Measurements from ENCODE around the gene TSHZ3. TPM values are rescaled to one million over a fixed set of nuclear protein-coding genes. Genes with fewer than 3 reads are reported as not detected.
A peak's percentile ranks its signal among the peaks of the same experiment; 100 is the strongest.

The TSHZ3 gene
- 10 to 100 TPM in 3 of 4 donors, 1 to 10 TPM in 1; 3.2 to 65.5 (median 27.9) TPM for total RNA-seq

- peak; percentile 86 to 91 for DNase-seq
- Histone ChIP-seq H3K27ac (peak within 1 kb of the TSS; percentile 95 to 99), H3K4me1 (peaks cover 7 to 9% of the 10 kb centered on the region in 2 donors), H3K9me3 (no peaks in the 10 kb centered on the region), H3K36me3 (no peaks in the 10 kb centered on the region), H3K27me3 (no peaks in the 10 kb centered on the region), H3K4me3 (peak within 1 kb of the TSS; percentile 68 to 75)
- peak in 1 of 2 donors; percentile 43 for TF ChIP-seq POLR2A (IDR thresholded peaks at IDR 0.05)
- TF ChIP-seq CTCF (IDR thresholded peaks at IDR 0.05) = peak in 1 of 4 experiments; percentile 22
- intact Hi-C loops (cut with DNase I; ENCODE audit: low total_unique reads) = no loop called here
Measured at GRCh38 chr19:31349160-31349881, at the start of gene TSHZ3. Gene TSHZ3 (minus strand): TSS chr19:31349436. CDS start chr19:31349219, 217 bp downstream.

GRCh38 chr19:31397308-31397707, 48.1 kb upstream of the TSHZ3 start:
- TF ChIP-seq POLR2A (IDR thresholded peaks at IDR 0.05) (no peak), CTCF (IDR thresholded peaks at IDR 0.05) (no peak)
- Histone ChIP-seq H3K4me1 (no peaks in the 10 kb centered on the region), H3K27me3 (no peaks in the 10 kb centered on the region), H3K36me3 (no peaks in the 10 kb centered on the region), H3K9me3 (no peaks in the 10 kb centered on the region), H3K4me3 (no peak overlapping the region), H3K27ac (no peak overlapping the region)
- intact Hi-C loops (cut with DNase I; ENCODE audit: low total_unique reads) = no loop called here
- no peak for DNase-seq

GRCh38 chr19:31392464-31392863, 43.2 kb upstream of the TSHZ3 start:
- TF ChIP-seq POLR2A (IDR thresholded peaks at IDR 0.05) (no peak), CTCF (IDR thresholded peaks at IDR 0.05) (no peak)
- Histone ChIP-seq H3K27ac (no peak overlapping the region), H3K9me3 (no peaks in the 10 kb centered on the region), H3K4me3 (no peak overlapping the region), H3K4me1 (no peaks in the 10 kb centered on the region), H3K36me3 (no peaks in the 10 kb centered on the region), H3K27me3 (no peaks in the 10 kb centered on the region)
- no peak for DNase-seq
- intact Hi-C loops (cut with DNase I; ENCODE audit: low total_unique reads) = no loop called here

GRCh38 chr19:31391518-31391917, 42.3 kb upstream of the TSHZ3 start:
- Histone ChIP-seq H3K4me3 (no peak overlapping the region), H3K36me3 (no peaks in the 10 kb centered on the region), H3K27me3 (no peaks in the 10 kb centered on the region), H3K4me1 (no peaks in the 10 kb centered on the region), H3K27ac (no peak overlapping the region), H3K9me3 (no peaks in the 10 kb centered on the region)
- TF ChIP-seq POLR2A (IDR thresholded peaks at IDR 0.05) (no peak), CTCF (IDR thresholded peaks at IDR 0.05) (no peak)
- intact Hi-C loops (cut with DNase I; ENCODE audit: low total_unique reads) = no loop called here
- DNase-seq = no peak

GRCh38 chr19:31390711-31391110, 41.5 kb upstream of the TSHZ3 start:
- no peaks in the 10 kb centered on the region for H3K4me1 ChIP-seq
- no peaks in the 10 kb centered on the region for H3K9me3 ChIP-seq
- H3K4me3 ChIP-seq = no peak overlapping the region
- no peaks in the 10 kb centered on the region for H3K27me3 ChIP-seq
- no peaks in the 10 kb centered on the region for H3K36me3 ChIP-seq
- no peak overlapping the region for H3K27ac ChIP-seq
- no peak for DNase-seq
- TF ChIP-seq CTCF (IDR thresholded peaks at IDR 0.05) = no peak
- no peak for TF ChIP-seq POLR2A (IDR thresholded peaks at IDR 0.05)
- intact Hi-C loops (cut with DNase I; ENCODE audit: low total_unique reads) = no loop called here

All from uterus (tissue), 4 donors.